Adrenal gland (tissue), 5 donors: ENCODE results near the gene CACNA1C.

Experiments used
- POLR2A ChIP-seq, 2 donors: fragments of 450-650 bp; IDR thresholded peaks; one replicate each; pipeline ENCODE4 v1.6.1; 2017; ENCODE audit warnings: antibody characterized with exemption in 2 of 2, mild to moderate bottlenecking in 2 of 2, moderate library complexity in 1 of 2
- TF ChIP-seq, protein P1 (sequence below), 6 experiments: fragments of 450-650 bp in 4 of 6; fragments of 200-600 bp in 2 of 6; sonication (generic) in 1 of 6; IDR thresholded peaks; 1 replicate in 5 of 6; 2 replicates in 1 of 6; pipeline versions ENCODE4 v1.5.1 to v1.8.0; 2016 to 2021; ENCODE audit warnings: antibody characterized with exemption in 6 of 6, mild to moderate bottlenecking in 2 of 6, moderate library complexity in 1 of 6
- donor health status: DM: no; HTN: no; CAD: no.

GRCh38 chr12:2454601-2455177 lies 401.9 kb downstream of the CACNA1C start:
- TF ChIP-seq, protein P1, sequence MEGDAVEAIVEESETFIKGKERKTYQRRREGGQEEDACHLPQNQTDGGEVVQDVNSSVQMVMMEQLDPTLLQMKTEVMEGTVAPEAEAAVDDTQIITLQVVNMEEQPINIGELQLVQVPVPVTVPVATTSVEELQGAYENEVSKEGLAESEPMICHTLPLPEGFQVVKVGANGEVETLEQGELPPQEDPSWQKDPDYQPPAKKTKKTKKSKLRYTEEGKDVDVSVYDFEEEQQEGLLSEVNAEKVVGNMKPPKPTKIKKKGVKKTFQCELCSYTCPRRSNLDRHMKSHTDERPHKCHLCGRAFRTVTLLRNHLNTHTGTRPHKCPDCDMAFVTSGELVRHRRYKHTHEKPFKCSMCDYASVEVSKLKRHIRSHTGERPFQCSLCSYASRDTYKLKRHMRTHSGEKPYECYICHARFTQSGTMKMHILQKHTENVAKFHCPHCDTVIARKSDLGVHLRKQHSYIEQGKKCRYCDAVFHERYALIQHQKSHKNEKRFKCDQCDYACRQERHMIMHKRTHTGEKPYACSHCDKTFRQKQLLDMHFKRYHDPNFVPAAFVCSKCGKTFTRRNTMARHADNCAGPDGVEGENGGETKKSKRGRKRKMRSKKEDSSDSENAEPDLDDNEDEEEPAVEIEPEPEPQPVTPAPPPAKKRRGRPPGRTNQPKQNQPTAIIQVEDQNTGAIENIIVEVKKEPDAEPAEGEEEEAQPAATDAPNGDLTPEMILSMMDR (IDR thresholded peaks at IDR 0.05) = no peak
- TF ChIP-seq POLR2A (IDR thresholded peaks at IDR 0.05) = no peak
